ENCODE results near the gene COL6A3.

GRCh38 chr2:237379636-237380035, 34.3 kb downstream of the COL6A3 start:
- TF ChIP-seq YY1 (tag by site-specific recombination; IDR thresholded peaks at IDR 0.05) (no peak), IKZF3 (tag by site-specific recombination; IDR thresholded peaks at IDR 0.05) (no peak), MYNN (tag by site-specific recombination; IDR thresholded peaks at IDR 0.05; ENCODE audit: borderline replicate concordance) (no peak), ATF2 (tag by site-specific recombination; IDR thresholded peaks at IDR 0.05; ENCODE audit: low read depth) (no peak), ZBTB44 (tag by site-specific recombination; IDR thresholded peaks at IDR 0.05) (no peak), CTCF (tag by site-specific recombination; IDR thresholded peaks at IDR 0.05) (no peak), GLIS2 (tag by site-specific recombination; IDR thresholded peaks at IDR 0.05) (no peak), SETDB1 (IDR thresholded peaks at IDR 0.05; ENCODE audit: insufficient read length, low read length) (no peak), REST (tag by site-specific recombination; IDR thresholded peaks at IDR 0.05) (no peak), ZNF660 (tag by site-specific recombination; IDR thresholded peaks at IDR 0.05) (no peak), PRDM1 (tag by site-specific recombination; IDR thresholded peaks at IDR 0.05) (no peak)
